Activated naive CD4-positive, alpha-beta T cell treated with anti-CD3 and anti-CD28 coated beads, Interleukin-2, amount 10 ng/mL, durations not matched to agents 7 days and 5 days (primary cell): ENCODE data around the gene FGFRL1.
A peak's percentile ranks its signal among the peaks of the same experiment; 100 is the strongest.

Experiments
- CTCF ChIA-PET: fragments of 350-600 bp; sonication (Branson Sonifier 250); formaldehyde crosslinking; loops from one replicate; lab custom pipeline; 2021; ENCODE audit warnings: antibody characterized with exemption; lab: Charles Lee
- DNase-seq: peaks from one replicate; pipeline ENCODE4 v3.0.0-alpha.2; 2020
- H3K27ac Mint-ChIP-seq: one replicate; pipeline ENCODE4 v1.8.0; 2021; ENCODE audit warnings: mild to moderate bottlenecking, moderate library complexity, mixed read lengths
- H3K27me3 Mint-ChIP-seq: one replicate; pipeline ENCODE4 v1.8.0; 2021; ENCODE audit warnings: mild to moderate bottlenecking, mixed read lengths
- H3K36me3 Mint-ChIP-seq: one replicate; pipeline ENCODE4 v1.8.0; 2021; ENCODE audit warnings: mixed read lengths
- H3K4me1 Mint-ChIP-seq: one replicate; pipeline ENCODE4 v1.8.0; 2021; ENCODE audit warnings: mixed read lengths
- H3K4me3 Mint-ChIP-seq: one replicate; pipeline ENCODE4 v1.8.0; 2021; ENCODE audit warnings: mild to moderate bottlenecking, moderate library complexity, mixed read lengths
- H3K9me3 Mint-ChIP-seq: one replicate; pipeline ENCODE4 v1.8.0; 2021; ENCODE audit warnings: mixed read lengths

Gene FGFRL1

GRCh38 chr4:1004071-1004418, 7.4 kb upstream of the FGFRL1 start:
- H3K4me3 Mint-ChIP-seq: no peak overlapping the region
- no peak overlapping the region for H3K27ac Mint-ChIP-seq
- no peak for DNase-seq
- no peaks in the 10 kb centered on the region for H3K36me3 Mint-ChIP-seq
- peaks cover 85% of the 10 kb centered on the region for H3K27me3 Mint-ChIP-seq
- peaks cover 2% of the 10 kb centered on the region for H3K9me3 Mint-ChIP-seq
- CTCF ChIA-PET: no interaction called here
- H3K4me1 Mint-ChIP-seq: peaks cover 2% of the 10 kb centered on the region

GRCh38 chr4:1004557-1005485, 6.6 kb upstream of the FGFRL1 start:
- Mint-ChIP-seq H3K9me3 (peaks cover 2% of the 10 kb centered on the region), H3K4me1 (peaks cover 4% of the 10 kb centered on the region), H3K36me3 (no peaks in the 10 kb centered on the region), H3K27me3 (peaks cover 81% of the 10 kb centered on the region), H3K4me3 (no peak overlapping the region), H3K27ac (no peak overlapping the region)
- CTCF ChIA-PET: no interaction called here
- no peak for DNase-seq

DNA sequence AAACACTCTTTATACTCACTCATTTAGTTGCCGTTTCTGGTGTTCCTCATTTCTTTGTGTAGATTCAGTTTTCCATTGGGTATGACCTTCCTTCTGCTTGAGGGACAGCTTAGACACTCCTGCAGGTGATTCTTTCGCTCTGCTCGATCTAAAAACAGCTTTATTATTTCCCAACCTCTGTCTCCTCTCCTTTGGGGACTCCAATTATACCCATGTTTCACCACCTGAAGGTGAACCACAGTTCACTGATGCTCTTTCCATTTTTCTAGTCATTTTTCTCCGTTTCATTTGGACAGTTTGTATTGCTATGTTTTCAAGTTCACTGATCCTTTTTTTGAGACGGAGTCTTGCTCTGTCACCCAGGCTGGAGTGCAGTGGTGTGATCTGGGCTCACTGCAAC, 4.6 kb upstream of the FGFRL1 start:
- CTCF ChIA-PET: no interaction called here
- no peak for DNase-seq
- Mint-ChIP-seq H3K36me3 (no peaks in the 10 kb centered on the region), H3K4me3 (no peak overlapping the region), H3K4me1 (peaks cover 9% of the 10 kb centered on the region), H3K27me3 (peaks cover 65% of the 10 kb centered on the region), H3K27ac (no peak overlapping the region), H3K9me3 (peaks cover 2% of the 10 kb centered on the region)

DNA sequence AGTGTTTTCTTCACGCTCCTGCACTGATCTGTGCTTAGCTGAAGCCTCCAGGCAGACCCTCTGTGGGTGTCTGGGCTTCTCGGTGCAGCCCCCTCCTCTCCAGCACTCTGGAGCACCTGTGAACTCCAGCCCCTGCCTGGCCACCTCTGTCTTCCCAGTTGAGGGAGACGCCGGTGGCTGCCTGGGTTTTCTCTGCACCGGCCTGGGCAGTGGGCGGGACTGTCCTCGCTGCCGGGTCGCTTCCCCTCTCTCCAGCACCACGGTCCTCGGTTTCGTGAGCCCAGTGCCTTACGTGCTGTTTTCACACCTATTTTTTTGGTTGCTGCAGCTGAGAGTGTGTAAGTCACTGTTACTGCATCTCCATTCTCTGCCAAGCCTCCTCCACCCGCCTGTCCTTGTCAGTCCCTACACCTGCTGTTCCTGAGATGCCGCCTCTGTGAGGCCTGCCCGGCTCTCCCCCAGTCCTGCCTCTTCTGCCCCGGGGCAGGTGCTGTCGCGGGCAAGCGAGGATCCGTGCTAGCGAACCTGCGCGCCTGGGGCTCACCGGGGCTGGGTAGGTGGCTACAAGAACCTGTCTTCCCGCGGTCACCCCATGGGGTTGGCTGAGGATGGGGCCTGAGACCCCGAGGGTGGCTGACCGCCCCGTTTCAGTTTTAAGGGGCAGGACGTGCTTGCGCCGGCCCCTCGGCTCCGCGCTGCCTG, 2.4 kb upstream of the FGFRL1 start:
- Mint-ChIP-seq H3K4me3 (peak overlapping the region; percentile 67), H3K4me1 (peaks cover 14% of the 10 kb centered on the region), H3K27ac (no peak overlapping the region), H3K36me3 (no peaks in the 10 kb centered on the region), H3K9me3 (peaks cover 2% of the 10 kb centered on the region), H3K27me3 (peaks cover 56% of the 10 kb centered on the region)
- CTCF ChIA-PET: interaction anchor here (1.2 kb wide), 1 partner anchor 11 kb away, joined by 3 read pairs; no protein-coding TSS in a partner anchor
- DNase-seq: no peak

- Mint-ChIP-seq H3K36me3 (no peaks in the 10 kb centered on the region), H3K27ac (peak overlapping the region; percentile 94), H3K4me1 (peaks cover 16% of the 10 kb centered on the region), H3K9me3 (peaks cover 2% of the 10 kb centered on the region), H3K27me3 (peaks cover 48% of the 10 kb centered on the region), H3K4me3 (peak overlapping the region; percentile 81)
- CTCF ChIA-PET: interaction anchor here (0.8 to 1.2 kb wide), 2 partner anchors 11 to 122 kb away, joined by 3 read pairs; no protein-coding TSS in a partner anchor
- peak; percentile 79 for DNase-seq
Measured at GRCh38 chr4:1009542-1010394, 1.7 kb upstream of the FGFRL1 start.

GRCh38 chr4:1010395-1011021, 918 bp upstream of the FGFRL1 start:
- peak overlapping the region; percentile 94 for H3K27ac Mint-ChIP-seq
- CTCF ChIA-PET: interaction anchor here (0.8 kb wide), 1 partner anchor 121 kb away, joined by 3 read pairs; no protein-coding TSS in a partner anchor
- H3K9me3 Mint-ChIP-seq: peaks cover 2% of the 10 kb centered on the region
- no peaks in the 10 kb centered on the region for H3K36me3 Mint-ChIP-seq
- peak; percentile 83 for DNase-seq
- peaks cover 41% of the 10 kb centered on the region for H3K27me3 Mint-ChIP-seq
- H3K4me3 Mint-ChIP-seq: peak overlapping the region; percentile 81
- peaks cover 16% of the 10 kb centered on the region for H3K4me1 Mint-ChIP-seq

GRCh38 chr4:1011666-1012033, 224 bp downstream of the FGFRL1 start:
- Mint-ChIP-seq H3K36me3 (no peaks in the 10 kb centered on the region), H3K4me3 (no peak overlapping the region), H3K27ac (no peak overlapping the region)

DNA sequence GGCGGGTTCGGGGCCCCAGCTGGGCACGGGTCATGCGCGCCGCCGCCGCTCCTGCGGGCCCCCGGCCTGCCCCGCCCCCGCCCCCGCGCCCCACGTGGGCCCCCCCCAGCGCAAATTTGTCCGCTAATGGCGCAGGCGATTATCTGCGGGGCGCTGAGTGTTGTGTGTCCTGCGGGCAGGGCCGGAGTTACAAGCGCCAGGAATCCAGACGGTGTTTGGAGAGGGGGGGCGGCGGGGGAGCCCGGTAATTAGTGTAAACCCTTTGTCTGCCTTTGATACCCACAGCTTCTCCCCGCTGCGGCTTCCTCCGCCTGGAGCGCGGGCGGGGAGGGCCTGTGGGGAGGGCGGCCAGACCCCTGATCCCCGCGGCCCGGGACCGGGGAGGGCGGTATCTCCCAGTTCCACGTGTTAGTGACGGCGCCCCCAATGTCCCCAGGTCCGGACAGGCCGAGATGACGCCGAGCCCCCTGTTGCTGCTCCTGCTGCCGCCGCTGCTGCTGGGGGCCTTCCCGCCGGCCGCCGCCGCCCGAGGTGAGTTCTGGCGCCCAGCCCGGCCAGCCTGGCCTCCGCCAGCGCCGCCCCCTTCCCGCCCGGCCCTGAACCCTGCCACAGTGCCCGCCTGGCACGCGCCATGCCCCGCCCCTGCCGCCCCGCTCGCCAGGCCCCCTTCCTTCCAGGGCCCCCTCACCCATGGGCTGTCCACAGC, 761 bp downstream of the FGFRL1 start:
- no peak overlapping the region for H3K27ac Mint-ChIP-seq

More at GRCh38 chr4:1011666-1012033, 224 bp downstream of the FGFRL1 start:
- DNase-seq: no peak
- CTCF ChIA-PET: no interaction called here
- peaks cover 33% of the 10 kb centered on the region for H3K27me3 Mint-ChIP-seq
- peaks cover 2% of the 10 kb centered on the region for H3K9me3 Mint-ChIP-seq
- H3K4me1 Mint-ChIP-seq: peaks cover 16% of the 10 kb centered on the region

GRCh38 chr4:1013225-1014073, 2.0 kb downstream of the FGFRL1 start:
- peak overlapping the region; percentile 28 for H3K4me3 Mint-ChIP-seq

More for the DNA sequence above, 761 bp downstream of the FGFRL1 start:
- Mint-ChIP-seq H3K9me3 (no peaks in the 10 kb centered on the region), H3K4me1 (peaks cover 16% of the 10 kb centered on the region), H3K4me3 (peak overlapping the region; percentile 69), H3K27me3 (peaks cover 28% of the 10 kb centered on the region), H3K36me3 (no peaks in the 10 kb centered on the region)
- peak; percentile 56 for DNase-seq
- CTCF ChIA-PET: no interaction called here

GRCh38 chr4:1014291-1015167, 3.1 kb downstream of the FGFRL1 start:
- Mint-ChIP-seq H3K36me3 (no peaks in the 10 kb centered on the region), H3K27me3 (peaks cover 8% of the 10 kb centered on the region), H3K27ac (no peak overlapping the region), H3K4me1 (peaks cover 13% of the 10 kb centered on the region), H3K4me3 (peak overlapping the region; percentile 24), H3K9me3 (no peaks in the 10 kb centered on the region)
- CTCF ChIA-PET: no interaction called here
- no peak for DNase-seq

More at GRCh38 chr4:1013225-1014073, 2.0 kb downstream of the FGFRL1 start:
- Mint-ChIP-seq H3K27ac (no peak overlapping the region), H3K36me3 (no peaks in the 10 kb centered on the region), H3K9me3 (no peaks in the 10 kb centered on the region), H3K4me1 (peaks cover 16% of the 10 kb centered on the region), H3K27me3 (peaks cover 17% of the 10 kb centered on the region)
- CTCF ChIA-PET: no interaction called here
- DNase-seq: no peak

GRCh38 chr4:1015179-1015578, 3.8 kb downstream of the FGFRL1 start:
- peaks cover 8% of the 10 kb centered on the region for H3K27me3 Mint-ChIP-seq
- no peak overlapping the region for H3K4me3 Mint-ChIP-seq
- H3K27ac Mint-ChIP-seq: no peak overlapping the region
- CTCF ChIA-PET: interaction anchor here (0.7 kb wide), 1 partner anchor 217 kb away, joined by 3 read pairs; no protein-coding TSS in a partner anchor
- DNase-seq: no peak
- no peaks in the 10 kb centered on the region for H3K9me3 Mint-ChIP-seq
- no peaks in the 10 kb centered on the region for H3K36me3 Mint-ChIP-seq
- H3K4me1 Mint-ChIP-seq: peaks cover 17% of the 10 kb centered on the region
